HepG2 (cell line): ENCODE results near the gene PNP. TPM values are rescaled to one million over a fixed set of nuclear protein-coding genes. Genes with fewer than 3 reads are reported as not detected.

Experiments
- AGO1 ChIP-seq: fragments of 200-400 bp; formaldehyde crosslinking; IDR thresholded peaks from 2 replicates; pipeline ENCODE4 v1.6.1; 2017; ENCODE audit warnings: mild to moderate bottlenecking, low read depth, low read length, moderate library complexity; ENCODE audit not compliant: poor library complexity, severe bottlenecking
- CHCHD3 ChIP-seq: sonication (generic); formaldehyde crosslinking; IDR thresholded peaks from 2 replicates; pipeline ENCODE4 v1.8.0; 2022; ENCODE audit warnings: mild to moderate bottlenecking, missing genetic modification reagents, moderate library complexity
- FOSL2 ChIP-seq: sonication (generic); formaldehyde crosslinking; IDR thresholded peaks from 2 replicates; pipeline ENCODE4 v1.4.0; 2020; ENCODE audit warnings: missing genetic modification reagents
- NFYC ChIP-seq: IDR thresholded peaks from 2 replicates; pipeline ENCODE4 v1.6.1; 2016; ENCODE audit warnings: missing genetic modification reagents, missing compliant biosample characterization
- PAX8 ChIP-seq: sonication (generic); formaldehyde crosslinking; IDR thresholded peaks from 2 replicates; pipeline ENCODE4 v1.8.0; 2022; ENCODE audit warnings: mild to moderate bottlenecking, missing genetic modification reagents, borderline replicate concordance
- POLR2AphosphoS5 ChIP-seq: IDR thresholded peaks from 2 replicates; pipeline ENCODE4 v1.6.1; 2012; ENCODE audit warnings: low read depth, low read length
- ZBTB40 ChIP-seq, 2 experiments: fragments of 450-650 bp in 1 of 2; sonication (generic) in 1 of 2; formaldehyde crosslinking in 1 of 2; IDR thresholded peaks; 2 replicates each; pipeline versions ENCODE4 v1.6.1 to v1.8.0; 2016 to 2022; ENCODE audit warnings: antibody characterized with exemption in 1 of 2, mild to moderate bottlenecking in 1 of 2, missing genetic modification reagents in 1 of 2
- ZFP36L2 ChIP-seq: sonication (generic); formaldehyde crosslinking; IDR thresholded peaks from 2 replicates; pipeline ENCODE4 v1.4.0; 2020; ENCODE audit warnings: missing genetic modification reagents
- ZNF10 ChIP-seq: sonication (generic); formaldehyde crosslinking; IDR thresholded peaks from 2 replicates; pipeline ENCODE4 v1.4.0; 2020; ENCODE audit warnings: mild to moderate bottlenecking, low read depth, missing genetic modification reagents, borderline replicate concordance
- ZNF24 ChIP-seq: fragments of 450-650 bp; IDR thresholded peaks from 2 replicates; pipeline ENCODE4 v1.6.1; 2017; ENCODE audit warnings: antibody characterized with exemption, mild to moderate bottlenecking
- ZNF503 ChIP-seq: sonication (generic); formaldehyde crosslinking; IDR thresholded peaks from 2 replicates; pipeline ENCODE4 v1.4.0; 2020; ENCODE audit warnings: missing genetic modification reagents
- ZNF691 ChIP-seq: sonication (generic); formaldehyde crosslinking; IDR thresholded peaks from 2 replicates; pipeline ENCODE4 v1.4.0; 2020; ENCODE audit warnings: missing genetic modification reagents, low read depth, mild to moderate bottlenecking, borderline replicate concordance
- ZNF704 ChIP-seq: sonication (generic); formaldehyde crosslinking; IDR thresholded peaks from 2 replicates; pipeline ENCODE4 v1.8.1; 2023; ENCODE audit warnings: mild to moderate bottlenecking, inconsistent platforms, moderate library complexity, missing genetic modification reagents, borderline replicate concordance
- ZNF782 ChIP-seq: sonication (generic); formaldehyde crosslinking; IDR thresholded peaks from 2 replicates; pipeline ENCODE4 v1.4.0; 2020; ENCODE audit warnings: missing genetic modification reagents, mild to moderate bottlenecking, borderline replicate concordance
- polyA plus RNA-seq, 8 experiments: library from polyadenylated mRNA; depleted of rRNA in 3 of 8; stranded (reverse) in 7 of 8; unstranded in 1 of 8; fragments of >200 nt; fragmentation: Illumina TruSeq in 4 of 8; extraction: Trizol in 4 of 8; gene quantifications; 2 replicates each; pipeline versions ENCODE4 v1.2.1 to v1.2.3, GENCODE V29; 2011 to 2016; ENCODE audit warnings: low read depth in 4 of 8, missing spikeins in 1 of 8, mixed read lengths in 1 of 8; ENCODE audit not compliant: insufficient read depth in 1 of 8
- total RNA-seq, 5 experiments: library from RNA; depleted of rRNA; stranded (reverse); fragments of >200 nt; fragmentation: Illumina TruSeq; extraction: Trizol; gene quantifications; 2 replicates each; pipeline ENCODE4 v1.2.3, GENCODE V29; 2016; ENCODE audit warnings: low read depth in 1 of 5

Gene PNP
- total and polyA plus RNA-seq, 2 of the 13 experiments (the other 11 are each of a cell fraction or from before 2014, with no cell fraction given), result 45.4 to 74.8 TPM

GRCh38 chr14:20454516-20455354 lies 14.5 kb upstream of the PNP start, which contains the start of the genes APEX1 and OSGEP (continued):
- TF ChIP-seq ZNF691 (CRISPR knock-in tag) (peak; percentile 76; the same call in 1 of the 2 replicates), ZNF10 (CRISPR knock-in tag) (no peak), ZNF782 (CRISPR knock-in tag) (peak; percentile 65), AGO1 (peak; percentile 82), ZNF704 (peak; percentile 13; the same call in 1 of the 2 replicates), FOSL2 (CRISPR knock-in tag) (no peak; the same call in 1 of the 2 replicates), ZNF24 (peak; percentile 51; the same call in 1 of the 2 replicates), CHCHD3 (CRISPR knock-in tag) (no peak; the same call in 1 of the 2 replicates), ZFP36L2 (CRISPR knock-in tag) (no peak), ZNF503 (CRISPR knock-in tag) (no peak), ZBTB40 (IDR thresholded peaks at IDR 0.05) (no peak), ZBTB40 (CRISPR knock-in tag; IDR thresholded peaks at IDR 0.05) (peak; percentile 67; the same call in 1 of the 2 replicates), NFYC (CRISPR knock-in tag) (peak; percentile 96), PAX8 (peak; percentile 91), POLR2AphosphoS5 (peak; percentile 95)
